ENCODE results near the gene KREMEN2.
"Not testable (repeated sequence)": the region's sequence is repeated elsewhere in the genome, so short reads cannot be mapped to it uniquely, and the experiment has no call there.

The KREMEN2 gene, protein sequence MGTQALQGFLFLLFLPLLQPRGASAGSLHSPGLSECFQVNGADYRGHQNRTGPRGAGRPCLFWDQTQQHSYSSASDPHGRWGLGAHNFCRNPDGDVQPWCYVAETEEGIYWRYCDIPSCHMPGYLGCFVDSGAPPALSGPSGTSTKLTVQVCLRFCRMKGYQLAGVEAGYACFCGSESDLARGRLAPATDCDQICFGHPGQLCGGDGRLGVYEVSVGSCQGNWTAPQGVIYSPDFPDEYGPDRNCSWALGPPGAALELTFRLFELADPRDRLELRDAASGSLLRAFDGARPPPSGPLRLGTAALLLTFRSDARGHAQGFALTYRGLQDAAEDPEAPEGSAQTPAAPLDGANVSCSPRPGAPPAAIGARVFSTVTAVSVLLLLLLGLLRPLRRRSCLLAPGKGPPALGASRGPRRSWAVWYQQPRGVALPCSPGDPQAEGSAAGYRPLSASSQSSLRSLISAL

DNA sequence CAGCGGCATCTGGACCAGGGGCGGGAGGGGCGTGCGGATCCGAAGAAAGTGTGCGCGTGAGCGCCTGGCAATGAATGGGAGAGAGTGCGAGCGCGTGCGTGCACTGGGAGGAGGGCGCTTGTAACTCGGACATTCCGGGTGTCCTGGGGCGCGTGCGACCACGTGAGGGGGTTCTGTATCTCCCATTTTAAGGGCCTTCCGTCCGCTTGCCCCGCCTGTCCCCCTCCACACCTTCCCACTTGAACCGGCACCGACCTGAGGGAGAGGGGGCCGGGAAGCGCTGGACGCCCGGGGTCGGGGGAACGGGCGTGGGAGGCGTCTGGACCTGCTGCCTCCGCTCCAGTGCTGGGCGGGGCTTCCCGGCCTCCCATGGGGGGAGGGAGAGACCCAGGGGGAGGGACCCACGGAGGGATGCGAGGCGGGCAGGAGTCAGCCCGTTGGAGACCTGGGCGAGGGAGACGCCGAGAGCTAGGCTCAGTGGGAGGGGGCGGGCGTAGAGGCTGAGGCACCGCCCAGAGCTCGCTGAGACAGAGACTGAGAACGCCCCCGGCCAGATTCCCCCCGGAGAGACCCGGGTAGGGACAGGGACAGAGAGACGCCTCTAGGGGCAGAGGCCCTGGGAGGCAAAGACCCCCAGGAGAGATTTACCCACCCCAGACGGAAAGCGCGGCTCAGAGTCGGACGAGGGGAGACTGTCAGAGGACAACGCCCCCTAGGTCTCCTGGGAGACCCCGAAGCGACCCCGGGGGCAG is at the start of gene KREMEN2:
KREMEN2 (plus strand) TSS at position 553 of the 752 bp plus-strand sequence. CDS start 246 bp downstream, outside the sequence.
- Mint-ChIP-seq H3K4me1 (peaks cover 29% of the 10 kb centered on the region), H3K27me3 (peaks cover 19% of the 10 kb centered on the region), H3K36me3 (no peaks in the 10 kb centered on the region), H3K4me3 (peak within 1 kb of the TSS; percentile 81), H3K27ac (no peak within 1 kb of the TSS), H3K9me3 (no peaks in the 10 kb centered on the region)
- ATAC-seq (ENCODE audit: low read depth), result no peak
- DNase-seq (ENCODE audit: low spot score in 2 of 2), result no peak

GRCh38 chr16:2915196-2915929 is 48.7 kb upstream of the KREMEN2 start:
- Mint-ChIP-seq H3K9me3 (no peaks in the 10 kb centered on the region), H3K27ac (no peak overlapping the region)
- no peak for DNase-seq (ENCODE audit: low spot score in 2 of 2)

DNA sequence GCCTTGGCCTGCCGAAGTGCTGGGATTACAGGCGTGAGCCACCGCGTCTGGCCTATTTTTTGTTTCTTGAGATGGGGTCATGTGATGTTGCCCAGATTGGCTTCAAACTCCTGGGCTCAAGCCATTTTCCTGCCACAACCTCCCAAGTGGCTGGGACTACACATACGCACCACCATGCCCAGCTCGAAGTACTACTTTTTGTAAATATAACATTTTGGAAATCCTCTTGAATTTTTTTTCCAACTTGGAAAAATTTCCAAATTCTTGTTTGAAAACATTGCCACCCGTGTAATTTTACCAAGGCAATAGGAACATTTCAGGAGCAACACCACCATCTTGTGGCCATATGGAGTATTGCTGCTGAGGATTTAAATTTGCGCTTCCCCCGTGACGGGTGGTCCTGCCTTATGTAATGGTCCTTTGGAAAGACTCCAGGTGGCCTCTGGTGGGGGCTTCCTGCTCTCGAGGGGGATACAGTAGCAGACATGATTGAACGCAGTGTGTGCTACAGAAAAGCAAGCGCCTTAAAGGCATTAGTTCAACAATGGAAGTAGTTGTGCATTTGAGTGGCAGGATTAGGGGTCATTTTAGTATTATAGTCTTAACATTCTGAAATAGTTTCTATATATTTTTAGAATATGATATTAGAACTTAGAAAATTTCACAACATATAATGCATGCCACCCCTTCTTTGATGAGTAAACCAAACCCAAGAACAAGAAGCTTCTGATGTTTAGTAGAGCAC is 44.4 kb upstream of the KREMEN2 start:
- H3K27ac Mint-ChIP-seq, result peak overlapping the region; percentile 38
- DNase-seq (ENCODE audit: low spot score in 2 of 2), result peak; percentile 57 to 62
- no peaks in the 10 kb centered on the region for H3K27me3 Mint-ChIP-seq
- peaks cover 4% of the 10 kb centered on the region for H3K4me1 Mint-ChIP-seq
- H3K4me3 Mint-ChIP-seq, result no peak overlapping the region
- H3K9me3 Mint-ChIP-seq, result no peaks in the 10 kb centered on the region
- peaks cover 11% of the 10 kb centered on the region for H3K36me3 Mint-ChIP-seq
- ATAC-seq (ENCODE audit: low read depth), result peak; percentile 60

More at GRCh38 chr16:2915196-2915929, 48.7 kb upstream of the KREMEN2 start:
- H3K27me3 Mint-ChIP-seq, result no peaks in the 10 kb centered on the region
- no peak for ATAC-seq (ENCODE audit: low read depth)
- no peak overlapping the region for H3K4me3 Mint-ChIP-seq
- peaks cover 9% of the 10 kb centered on the region for H3K36me3 Mint-ChIP-seq
- peaks cover 13% of the 10 kb centered on the region for H3K4me1 Mint-ChIP-seq

DNA sequence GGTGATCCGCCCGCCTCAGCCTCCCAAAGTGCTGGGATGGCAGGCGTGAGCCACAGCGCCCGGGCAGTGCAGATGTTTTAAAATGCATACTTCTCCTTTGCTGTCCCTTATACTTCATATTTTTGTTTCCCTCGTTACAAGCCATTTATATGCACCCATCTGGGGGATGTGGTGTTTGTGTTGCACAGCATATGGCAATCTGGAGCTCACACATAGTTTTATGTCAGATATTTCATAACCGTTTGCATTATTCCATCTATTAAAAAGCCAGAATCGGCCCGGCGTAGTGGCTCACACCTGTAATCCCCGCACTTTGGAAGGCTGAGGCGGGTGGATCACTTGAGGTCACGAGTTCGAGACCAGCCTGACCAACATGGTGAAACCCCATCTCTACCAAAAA is 40.6 kb upstream of the KREMEN2 start:
- Mint-ChIP-seq H3K27ac (no peak overlapping the region), H3K4me1 (peaks cover 15% of the 10 kb centered on the region), H3K36me3 (peaks cover 8% of the 10 kb centered on the region), H3K27me3 (no peaks in the 10 kb centered on the region), H3K4me3 (no peak overlapping the region), H3K9me3 (no peaks in the 10 kb centered on the region)
- DNase-seq (ENCODE audit: low spot score in 2 of 2), result no peak
- ATAC-seq (ENCODE audit: low read depth), result no peak

GRCh38 chr16:2924901-2925755 is 38.9 kb upstream of the KREMEN2 start:
- ATAC-seq (ENCODE audit: low read depth) (no peak), DNase-seq (ENCODE audit: low spot score in 2 of 2) (no peak)
- H3K27ac Mint-ChIP-seq, result no peak overlapping the region
- H3K4me1 Mint-ChIP-seq, result peaks cover 11% of the 10 kb centered on the region
- peaks cover 4% of the 10 kb centered on the region for H3K36me3 Mint-ChIP-seq
- H3K9me3 Mint-ChIP-seq, result no peaks in the 10 kb centered on the region
- H3K4me3 Mint-ChIP-seq, result no peak overlapping the region
- no peaks in the 10 kb centered on the region for H3K27me3 Mint-ChIP-seq

GRCh38 chr16:2925951-2926649 is 38.0 kb upstream of the KREMEN2 start:
- H3K4me1 Mint-ChIP-seq, result peaks cover 11% of the 10 kb centered on the region
- H3K36me3 Mint-ChIP-seq, result peaks cover 4% of the 10 kb centered on the region
- ATAC-seq (ENCODE audit: low read depth) (no peak), DNase-seq (ENCODE audit: low spot score in 2 of 2) (no peak)
- H3K27ac Mint-ChIP-seq, result no peak overlapping the region
- H3K27me3 Mint-ChIP-seq, result no peaks in the 10 kb centered on the region
- no peak overlapping the region for H3K4me3 Mint-ChIP-seq
- H3K9me3 Mint-ChIP-seq, result no peaks in the 10 kb centered on the region

GRCh38 chr16:2926650-2926999 is 37.5 kb upstream of the KREMEN2 start:
- no peak for ATAC-seq (ENCODE audit: low read depth)
- Mint-ChIP-seq H3K27me3 (no peaks in the 10 kb centered on the region), H3K4me1 (peaks cover 11% of the 10 kb centered on the region), H3K9me3 (no peaks in the 10 kb centered on the region), H3K36me3 (peaks cover 4% of the 10 kb centered on the region), H3K27ac (no peak overlapping the region), H3K4me3 (peak overlapping the region; percentile 12)
- DNase-seq (ENCODE audit: low spot score in 2 of 2), result no peak

- Mint-ChIP-seq H3K4me1 (peaks cover 11% of the 10 kb centered on the region), H3K9me3 (no peaks in the 10 kb centered on the region), H3K27ac (no peak overlapping the region), H3K36me3 (peaks cover 4% of the 10 kb centered on the region), H3K27me3 (no peaks in the 10 kb centered on the region), H3K4me3 (peak overlapping the region; percentile 12)
- peak; percentile 100 for ATAC-seq (ENCODE audit: low read depth)
- peak; percentile 87 to 90 for DNase-seq (ENCODE audit: low spot score in 2 of 2)
These were observed 36.9 kb upstream of the KREMEN2 start for GRCh38 chr16:2927010-2927646.

DNA sequence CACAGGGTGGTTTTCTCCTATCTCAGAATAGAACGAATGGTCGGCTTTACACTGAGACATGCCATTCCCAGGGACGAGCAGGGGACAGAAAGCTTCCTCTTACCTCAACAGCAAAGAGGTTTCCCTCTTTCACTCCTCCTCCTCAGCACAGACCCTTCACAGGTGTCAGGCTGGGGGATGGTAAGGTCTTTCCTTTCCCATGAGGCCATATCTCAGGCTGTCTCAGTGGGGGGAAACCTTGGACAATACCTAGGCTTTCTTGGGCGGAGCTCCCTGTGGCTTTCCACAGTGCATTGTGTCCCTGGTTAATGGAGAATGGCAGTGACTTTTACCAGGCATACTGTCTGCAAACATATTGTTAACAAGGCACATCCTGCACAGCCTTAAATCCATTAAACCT is 35.9 kb upstream of the KREMEN2 start:
- DNase-seq (ENCODE audit: low spot score in 2 of 2); H3K9me3 Mint-ChIP-seq; H3K4me3 Mint-ChIP-seq; ATAC-seq (ENCODE audit: low read depth); H3K36me3 Mint-ChIP-seq; H3K27ac Mint-ChIP-seq; H3K27me3 Mint-ChIP-seq: not testable (repeated sequence)
- peaks cover 11% of the 10 kb centered on the region for H3K4me1 Mint-ChIP-seq

GRCh38 chr16:2928796-2929195 is 35.3 kb upstream of the KREMEN2 start:
- Mint-ChIP-seq H3K9me3 (no peaks in the 10 kb centered on the region), H3K4me3 (no peak overlapping the region), H3K36me3 (peaks cover 2% of the 10 kb centered on the region), H3K27ac (no peak overlapping the region), H3K27me3 (no peaks in the 10 kb centered on the region), H3K4me1 (peaks cover 11% of the 10 kb centered on the region)
- DNase-seq (ENCODE audit: low spot score in 2 of 2) (no peak), ATAC-seq (ENCODE audit: low read depth) (no peak)

- Mint-ChIP-seq H3K36me3 (peaks cover 10% of the 10 kb centered on the region), H3K27ac (no peak overlapping the region), H3K27me3 (no peaks in the 10 kb centered on the region), H3K9me3 (no peaks in the 10 kb centered on the region), H3K4me3 (no peak overlapping the region), H3K4me1 (peaks cover 14% of the 10 kb centered on the region)
- DNase-seq (ENCODE audit: low spot score in 2 of 2) (no peak), ATAC-seq (ENCODE audit: low read depth) (no peak)
These were observed 34.4 kb upstream of the KREMEN2 start for GRCh38 chr16:2929693-2930092.

- H3K9me3 Mint-ChIP-seq, result no peaks in the 10 kb centered on the region
- H3K4me1 Mint-ChIP-seq, result peaks cover 14% of the 10 kb centered on the region
- H3K4me3 Mint-ChIP-seq, result no peak overlapping the region
- no peak overlapping the region for H3K27ac Mint-ChIP-seq
- no peaks in the 10 kb centered on the region for H3K27me3 Mint-ChIP-seq
- no peak for ATAC-seq (ENCODE audit: low read depth)
- DNase-seq (ENCODE audit: low spot score in 2 of 2), result no peak
- peaks cover 12% of the 10 kb centered on the region for H3K36me3 Mint-ChIP-seq
These were observed 33.8 kb upstream of the KREMEN2 start for GRCh38 chr16:2930236-2930635.

Measured in memory B cell (primary cell).